Left ventricle myocardium inferior (tissue), 1 donor: ENCODE measurements around the gene CALML6. TPM values are rescaled to one million over a fixed set of nuclear protein-coding genes. Genes with fewer than 3 reads are reported as not detected.

Experiments
- DNase-seq: peaks from one replicate; pipeline ENCODE4 v3.0.0-alpha.2; 2020
- H3K27ac ChIP-seq: fragments of 200-600 bp; replicated peaks from 2 replicates; pipeline ENCODE4 v1.8.0; 2021
- H3K27me3 ChIP-seq: fragments of 200-600 bp; 2 replicates; pipeline ENCODE4 v1.8.0; 2021; ENCODE audit warnings: low read depth
- H3K36me3 ChIP-seq: fragments of 200-600 bp; 2 replicates; pipeline ENCODE4 v1.8.0; 2021
- H3K4me1 ChIP-seq: fragments of 200-600 bp; 2 replicates; pipeline ENCODE4 v1.8.0; 2021
- H3K4me3 ChIP-seq: fragments of 200-600 bp; 2 replicates; pipeline ENCODE4 v1.8.0; 2021; ENCODE audit warnings: mild to moderate bottlenecking, moderate library complexity
- H3K9me3 ChIP-seq: fragments of 200-600 bp; replicated peaks from 2 replicates; pipeline ENCODE4 v1.8.0; 2021
- intact Hi-C: fragments of 100-400 bp; cut with micrococcal nuclease; formaldehyde crosslinking; loops from one replicate; pipeline ENCODE4 v1.11.0; 2022
- total RNA-seq: library from RNA; stranded (reverse); fragmentation: NEBNext Ultra II Directional; extraction: Animal tissue kit (Norgen Biotek cat#: 25700); gene quantifications from one replicate; pipeline ENCODE4 v1.2.1, GENCODE V29; 2021
- TF ChIP-seq, protein P1 (sequence below): fragments of 200-600 bp; IDR thresholded peaks from 2 replicates; pipeline ENCODE4 v1.8.0; 2021; ENCODE audit warnings: antibody characterized with exemption, mild to moderate bottlenecking, borderline replicate concordance
- donor health status: DM: no; HTN: yes; CAD: no; lungs with severe emphysema.

CALML6 gene
- total RNA-seq, 1 donor from 2014 or later = not detected

- Histone ChIP-seq H3K27me3 (no peaks in the 10 kb centered on the region), H3K4me3 (no peak overlapping the region), H3K36me3 (peaks cover 4% of the 10 kb centered on the region), H3K27ac (no peak overlapping the region), H3K4me1 (peaks cover 99% of the 10 kb centered on the region), H3K9me3 (no peaks in the 10 kb centered on the region)
- TF ChIP-seq, protein P1, sequence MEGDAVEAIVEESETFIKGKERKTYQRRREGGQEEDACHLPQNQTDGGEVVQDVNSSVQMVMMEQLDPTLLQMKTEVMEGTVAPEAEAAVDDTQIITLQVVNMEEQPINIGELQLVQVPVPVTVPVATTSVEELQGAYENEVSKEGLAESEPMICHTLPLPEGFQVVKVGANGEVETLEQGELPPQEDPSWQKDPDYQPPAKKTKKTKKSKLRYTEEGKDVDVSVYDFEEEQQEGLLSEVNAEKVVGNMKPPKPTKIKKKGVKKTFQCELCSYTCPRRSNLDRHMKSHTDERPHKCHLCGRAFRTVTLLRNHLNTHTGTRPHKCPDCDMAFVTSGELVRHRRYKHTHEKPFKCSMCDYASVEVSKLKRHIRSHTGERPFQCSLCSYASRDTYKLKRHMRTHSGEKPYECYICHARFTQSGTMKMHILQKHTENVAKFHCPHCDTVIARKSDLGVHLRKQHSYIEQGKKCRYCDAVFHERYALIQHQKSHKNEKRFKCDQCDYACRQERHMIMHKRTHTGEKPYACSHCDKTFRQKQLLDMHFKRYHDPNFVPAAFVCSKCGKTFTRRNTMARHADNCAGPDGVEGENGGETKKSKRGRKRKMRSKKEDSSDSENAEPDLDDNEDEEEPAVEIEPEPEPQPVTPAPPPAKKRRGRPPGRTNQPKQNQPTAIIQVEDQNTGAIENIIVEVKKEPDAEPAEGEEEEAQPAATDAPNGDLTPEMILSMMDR = no peak
- DNase-seq = no peak
- intact Hi-C loops = no loop called here
Observed at GRCh38 chr1:1874901-1875300, 40.2 kb upstream of the CALML6 start.

DNA sequence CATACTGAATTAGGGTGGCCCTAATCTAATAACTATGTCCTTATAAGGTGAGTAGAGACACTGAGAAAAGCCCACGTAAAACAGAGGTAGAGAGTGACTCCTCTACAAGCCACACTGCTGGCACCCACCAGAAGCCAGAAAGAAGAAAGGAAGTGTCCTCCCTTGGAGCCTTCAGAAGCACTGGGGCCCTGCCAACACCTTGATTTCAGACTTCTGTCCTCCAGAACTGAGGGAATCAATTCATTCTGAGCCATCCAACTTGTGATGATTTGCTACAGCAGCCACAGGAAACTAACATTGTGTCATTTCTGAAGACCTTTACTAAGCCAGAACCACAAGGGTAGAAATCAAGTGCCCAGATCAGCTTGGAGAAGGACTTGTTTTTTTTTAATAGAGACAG lies 39.1 kb upstream of the CALML6 start:
- peaks cover 99% of the 10 kb centered on the region for H3K4me1 ChIP-seq
- no peaks in the 10 kb centered on the region for H3K9me3 ChIP-seq
- no peak for DNase-seq
- no peaks in the 10 kb centered on the region for H3K27me3 ChIP-seq
- H3K4me3 ChIP-seq = no peak overlapping the region
- intact Hi-C loops = no loop called here
- H3K36me3 ChIP-seq = peaks cover 4% of the 10 kb centered on the region
- no peak overlapping the region for H3K27ac ChIP-seq
- TF ChIP-seq, protein P1 = no peak

DNA sequence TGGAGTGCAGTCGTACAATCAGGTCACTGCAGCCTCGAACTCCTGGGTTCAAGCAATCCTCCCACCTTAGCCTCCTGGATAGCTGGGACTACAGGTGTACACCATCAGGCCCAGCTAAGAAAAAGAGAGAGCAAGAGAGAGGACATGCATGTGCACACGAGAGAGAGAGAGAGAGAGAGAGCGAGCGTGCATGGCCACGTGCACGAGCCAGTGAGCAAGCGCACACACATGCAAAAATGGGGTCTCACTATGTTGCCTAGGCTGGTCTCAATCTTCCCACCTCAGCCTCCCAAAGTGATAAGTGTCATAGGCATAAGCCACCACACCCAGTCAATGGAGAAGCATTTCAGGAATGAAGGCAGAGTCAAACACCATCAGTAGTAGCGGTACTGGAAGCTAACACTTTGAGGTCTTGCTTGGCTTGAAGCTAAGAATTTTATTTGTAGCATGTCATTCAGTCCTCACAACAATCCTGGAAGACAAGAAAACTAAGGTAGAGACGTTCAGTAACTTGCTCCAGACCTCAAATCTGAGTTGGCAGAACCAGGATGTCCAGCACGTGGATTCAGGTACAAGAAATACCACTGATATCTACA lies 38.6 kb upstream of the CALML6 start:
- DNase-seq = no peak
- intact Hi-C loops = no loop called here
- Histone ChIP-seq H3K36me3 (peaks cover 4% of the 10 kb centered on the region), H3K4me3 (no peak overlapping the region), H3K9me3 (no peaks in the 10 kb centered on the region), H3K4me1 (peaks cover 99% of the 10 kb centered on the region), H3K27ac (no peak overlapping the region), H3K27me3 (no peaks in the 10 kb centered on the region)
- TF ChIP-seq, protein P1 = no peak

- Histone ChIP-seq H3K27ac (no peak overlapping the region), H3K9me3 (no peaks in the 10 kb centered on the region), H3K27me3 (no peaks in the 10 kb centered on the region), H3K36me3 (peaks cover 4% of the 10 kb centered on the region), H3K4me3 (no peak overlapping the region), H3K4me1 (peaks cover 99% of the 10 kb centered on the region)
- intact Hi-C loops = no loop called here
- DNase-seq = no peak
- TF ChIP-seq, protein P1 = no peak
Observed at GRCh38 chr1:1877865-1878436, 37.1 kb upstream of the CALML6 start.

- no peak for DNase-seq
- Histone ChIP-seq H3K27me3 (no peaks in the 10 kb centered on the region), H3K4me1 (peaks cover 99% of the 10 kb centered on the region), H3K4me3 (no peak overlapping the region), H3K27ac (no peak overlapping the region), H3K9me3 (no peaks in the 10 kb centered on the region), H3K36me3 (peaks cover 4% of the 10 kb centered on the region)
- TF ChIP-seq, protein P1 = no peak
- intact Hi-C loops = no loop called here
Observed at GRCh38 chr1:1879942-1880341, 35.1 kb upstream of the CALML6 start.
